IMR-90 (cell line): ENCODE measurements around the gene SLC26A3. TPM values are rescaled to one million over a fixed set of nuclear protein-coding genes. Genes with fewer than 3 reads are reported as not detected.

Experiments used
- ATAC-seq: fragments of 200-7000 bp; cut with Tn5 transposase; 2 replicates; pipeline ENCODE4 v1.9.1; 2020; ENCODE audit warnings: low read depth, mild to moderate bottlenecking, moderate library complexity
- BruUV-seq: library from RNA; stranded (reverse); fragments of 400-500 nt; replicated peaks from 2 replicates; lab custom pipeline; 2021; lab: Mats Ljungman, UMichigan
- CTCF ChIA-PET: fragments of 300-600 bp; formaldehyde crosslinking; extraction: SDS; loops from one replicate; lab custom pipeline; 2021; ENCODE audit warnings: antibody characterized with exemption; lab: Yijun Ruan, JAX
- POLR2A ChIA-PET: fragments of 300-600 bp; sonication (Branson Sonifier 250); formaldehyde crosslinking; loops from one replicate; lab custom pipeline; 2022; ENCODE audit warnings: antibody characterized with exemption; ENCODE audit not compliant: unreplicated experiment; lab: Charles Lee
- DNase-seq: peaks from one replicate; pipeline ENCODE4 v3.0.0; 2013
- H2AFZ ChIP-seq: replicated peaks from 2 replicates; pipeline ENCODE3; 2013; ENCODE audit warnings: low read length, mild to moderate bottlenecking; ENCODE audit not compliant: poor library complexity
- H2AK5ac ChIP-seq: 2 replicates; pipeline ENCODE4 v1.6.1; 2013; ENCODE audit warnings: low read depth, low read length, inconsistent platforms
- H2AK9ac ChIP-seq: replicated peaks from 2 replicates; pipeline ENCODE3; 2013; ENCODE audit warnings: mild to moderate bottlenecking, low read depth, low read length, moderate library complexity; ENCODE audit not compliant: poor library complexity
- H2BK120ac ChIP-seq: 2 replicates; pipeline ENCODE4 v1.6.1; 2013; ENCODE audit warnings: low read depth, low read length, inconsistent platforms
- H2BK15ac ChIP-seq: 3 replicates; pipeline ENCODE4 v1.6.1; 2013; ENCODE audit warnings: low read depth, low read length, inconsistent platforms
- H2BK20ac ChIP-seq: 2 replicates; pipeline ENCODE4 v1.6.1; 2013; ENCODE audit warnings: low read depth, mild to moderate bottlenecking, inconsistent platforms, low read length, moderate library complexity
- H2BK5ac ChIP-seq: 2 replicates; pipeline ENCODE4 v1.6.1; 2013; ENCODE audit warnings: mild to moderate bottlenecking, low read depth, low read length, inconsistent platforms; ENCODE audit not compliant: poor library complexity, severe bottlenecking
- H3K14ac ChIP-seq: replicated peaks from 2 replicates; pipeline ENCODE4 v1.6.1; 2013; ENCODE audit warnings: low read depth, low read length, inconsistent platforms
- H3K18ac ChIP-seq: 2 replicates; pipeline ENCODE4 v1.6.1; 2013; ENCODE audit warnings: low read depth, low read length, control low read depth
- H3K23ac ChIP-seq: 2 replicates; pipeline ENCODE4 v1.6.1; 2013; ENCODE audit warnings: low read depth, low read length, inconsistent platforms
- H3K27ac ChIP-seq: 2 replicates; pipeline ENCODE4 v1.5.1; 2013; ENCODE audit warnings: mild to moderate bottlenecking, control low read depth, low read length; ENCODE audit not compliant: insufficient read depth
- H3K27me3 ChIP-seq: 2 replicates; pipeline ENCODE4 v1.6.1; 2013; ENCODE audit warnings: low read length; ENCODE audit not compliant: control insufficient read depth, insufficient read depth
- H3K36me3 ChIP-seq: 2 replicates; pipeline ENCODE4 v1.6.1; 2013; ENCODE audit warnings: low read length, mixed read lengths; ENCODE audit not compliant: control insufficient read depth, insufficient read depth
- H3K4ac ChIP-seq: 2 replicates; pipeline ENCODE4 v1.6.1; 2013; ENCODE audit warnings: low read depth, low read length, inconsistent platforms
- H3K4me1 ChIP-seq: 2 replicates; pipeline ENCODE4 v1.6.1; 2013; ENCODE audit warnings: low read length, mixed read lengths; ENCODE audit not compliant: control insufficient read depth, insufficient read depth
- H3K4me2 ChIP-seq: 2 replicates; pipeline ENCODE4 v1.6.1; 2013; ENCODE audit warnings: low read depth, mild to moderate bottlenecking, control low read depth, low read length, moderate library complexity
- H3K4me3 ChIP-seq: 2 replicates; pipeline ENCODE4 v1.5.1; 2013; ENCODE audit warnings: low read depth, mild to moderate bottlenecking, control low read depth, low read length, moderate library complexity; ENCODE audit not compliant: insufficient read depth
- H3K56ac ChIP-seq: 2 replicates; pipeline ENCODE4 v1.6.1; 2013; ENCODE audit warnings: low read length, inconsistent platforms; ENCODE audit not compliant: insufficient read depth; ENCODE audit errors: extremely low read depth
- H3K79me1 ChIP-seq, 2 experiments: 2 replicates each; pipeline ENCODE4 v1.6.1; 2013; ENCODE audit warnings: low read length in 2 of 2, inconsistent platforms in 1 of 2, low read depth in 1 of 2
- H3K9ac ChIP-seq: 2 replicates; pipeline ENCODE4 v1.6.1; 2013; ENCODE audit warnings: low read depth, low read length, control low read depth
- H3K9me1 ChIP-seq: 2 replicates; pipeline ENCODE4 v1.6.1; 2013; ENCODE audit warnings: low read length, inconsistent platforms; ENCODE audit not compliant: insufficient read depth
- H3K9me3 ChIP-seq: 2 replicates; pipeline ENCODE4 v1.6.1; 2013; ENCODE audit warnings: low read length; ENCODE audit not compliant: control insufficient read depth, insufficient read depth
- H4K20me1 ChIP-seq: 2 replicates; pipeline ENCODE4 v1.6.1; 2013; ENCODE audit warnings: low read length, inconsistent platforms; ENCODE audit not compliant: insufficient read depth
- H4K5ac ChIP-seq: 2 replicates; pipeline ENCODE4 v1.6.1; 2013; ENCODE audit warnings: mild to moderate bottlenecking, low read depth, low read length, control low read depth
- H4K8ac ChIP-seq, 2 experiments: 2 replicates each; pipeline ENCODE4 v1.6.1; 2013; ENCODE audit warnings: low read depth in 2 of 2, low read length in 2 of 2, control low read depth in 1 of 2, inconsistent platforms in 1 of 2
- H4K91ac ChIP-seq: 2 replicates; pipeline ENCODE4 v1.6.1; 2013; ENCODE audit warnings: low read depth, low read length, inconsistent platforms; ENCODE audit not compliant: insufficient read depth
- CTCF ChIP-seq: conservative IDR thresholded peaks from 2 replicates; pipeline ENCODE4 v1.5.1; 2012; ENCODE audit warnings: mild to moderate bottlenecking, low read depth, low read length, improper control_type of control experiment
- RAD21 ChIP-seq: IDR thresholded peaks from 2 replicates; pipeline ENCODE4 v1.6.1; 2012; ENCODE audit warnings: low read length, improper control_type of control experiment
- RFX5 ChIP-seq: IDR thresholded peaks from 2 replicates; pipeline ENCODE4 v1.8.0; 2012; ENCODE audit warnings: low read depth, mild to moderate bottlenecking, low read length, moderate library complexity
- SMC3 ChIP-seq: fragments of 150-350 bp; IDR thresholded peaks from 2 replicates; pipeline ENCODE4 v1.6.1; 2016; ENCODE audit warnings: low read depth, mild to moderate bottlenecking, antibody characterized with exemption, low read length, moderate library complexity
- WGBS, 2 experiments: methylation state at CpG; one replicate each; pipeline versions ENCODE4 v1.1.5 to v1.1.7; 2013; ENCODE audit warnings: missing lambda C conversion rate in 2 of 2; ENCODE audit not compliant: insufficient read length in 1 of 2; ENCODE audit errors: extremely low coverage in 2 of 2; 5-methylcytosine and 5-hydroxymethylcytosine counted together
- dilution Hi-C: fragments of 300-500 bp; cut with HindIII; formaldehyde crosslinking; loops from one replicate; pipeline ENCODE4 v1.14.3; 2018; ENCODE audit warnings: low sequenced_read_pairs; ENCODE audit not compliant: unreplicated experiment
- in situ Hi-C: fragments of 300-500 bp; cut with MboI; formaldehyde crosslinking; loops from 3 replicates; pipeline ENCODE4 v1.14.3; 2019; ENCODE audit warnings: low sequenced_read_pairs, inconsistent platforms, mixed read lengths
- intact Hi-C: fragments of 100-400 bp; cut with micrococcal nuclease; formaldehyde crosslinking; loops from 2 replicates; pipeline ENCODE4 v1.10.0; 2022
- polyA plus RNA-seq, 3 experiments: library from polyadenylated mRNA; depleted of rRNA; stranded (reverse); fragments of >200 nt; gene quantifications; 2 replicates each; pipeline ENCODE4 v1.2.3, GENCODE V29; 2012; ENCODE audit warnings: low replicate concordance in 1 of 3
- total RNA-seq: library from RNA; depleted of rRNA; stranded (reverse); fragments of >200 nt; gene quantifications from 2 replicates; pipeline ENCODE4 v1.2.3, GENCODE V29; 2012

The SLC26A3 gene
- total and polyA plus RNA-seq, 2 of the 4 experiments (the other 2 are of a cell fraction), result not detected

- H3K56ac ChIP-seq, result no peak overlapping the region
- in situ Hi-C loops (loop anchor here (10.0 to 25.0 kb wide), 2 partner anchors 412 to 530 kb away; partner anchors contain the start of gene LAMB4), intact Hi-C loops (loop anchor here (1.0 to 5.0 kb wide), 3 partner anchors 143 to 523 kb away; partner anchors contain the start of gene BCAP29), dilution Hi-C loops (no loop called here)
- H3K4me2 ChIP-seq, result no peak overlapping the region
- H3K79me1 ChIP-seq, result no peaks in the 10 kb centered on the region
- H4K20me1 ChIP-seq, result no peaks in the 10 kb centered on the region
- no peak overlapping the region for H4K5ac ChIP-seq
- no peaks in the 10 kb centered on the region for H3K36me3 ChIP-seq
- H3K9me3 ChIP-seq, result no peaks in the 10 kb centered on the region
- H4K91ac ChIP-seq, result no peak overlapping the region
- H2AK5ac ChIP-seq, result no peak overlapping the region
- no peak for ATAC-seq
- H2AK9ac ChIP-seq, result no peak overlapping the region
- no peak overlapping the region for H3K18ac ChIP-seq
- no peak overlapping the region for H2BK5ac ChIP-seq
- H3K4me3 ChIP-seq, result no peak overlapping the region
- no peak overlapping the region for H3K9ac ChIP-seq
- no CpG with 5 or more reads among the region's 4 CpGs for WGBS, 2 experiments
- no peaks in the 10 kb centered on the region for H3K9me1 ChIP-seq
- no peak overlapping the region for H3K14ac ChIP-seq
- ChIA-PET CTCF (interaction anchor here (0.8 to 1.1 kb wide), 5 partner anchors 18 to 269 kb away, joined by 3 to 7 read pairs (median 3); no protein-coding TSS in a partner anchor), POLR2A (no interaction called here)
- H3K4ac ChIP-seq, result no peak overlapping the region
- H2BK15ac ChIP-seq, result no peak overlapping the region
- H3K4me1 ChIP-seq, result peaks cover 3% of the 10 kb centered on the region; the same call in 1 of the 2 replicates
- H3K23ac ChIP-seq, result no peak overlapping the region
- DNase-seq, result peak; percentile 68
- H2BK120ac ChIP-seq, result no peak overlapping the region
- no peak overlapping the region for H2BK20ac ChIP-seq
- H2AFZ ChIP-seq, result no peak overlapping the region
- no TSS peak for BruUV-seq
- TF ChIP-seq SMC3, result peak; percentile 81
- TF ChIP-seq RAD21, result peak; percentile 76
- no peak for TF ChIP-seq RFX5
- TF ChIP-seq CTCF, result peak; percentile 71
- no peak overlapping the region for H4K8ac ChIP-seq
- no peak overlapping the region for H3K27ac ChIP-seq
- peaks cover 4% of the 10 kb centered on the region for H3K27me3 ChIP-seq
These were observed 77.8 kb downstream of the SLC26A3 start for GRCh38 chr7:107725138-107725740.
